Measurements from ENCODE around the gene LCE3E. TPM values are rescaled to one million over a fixed set of nuclear protein-coding genes. Genes with fewer than 3 reads are reported as not detected.

The LCE3E gene
- polyA plus RNA-seq, 3 donors, result not detected

GRCh38 chr1:152577168-152577567 lies 10.6 kb upstream of the LCE3E start:
- no peaks in the 10 kb centered on the region for H3K9me3 ChIP-seq (replicated peaks in 1 of 2; ENCODE audit: control insufficient read depth in 1 of 2, insufficient read depth in 1 of 2, low read length in 2 of 2)
- no peaks in the 10 kb centered on the region for H3K36me3 Mint-ChIP-seq
- no CpG with 5 or more reads among the region's 2 CpGs for WGBS (ENCODE audit: insufficient coverage)
- no peaks in the 10 kb centered on the region for H3K4me1 Mint-ChIP-seq
- H3K27me3 Mint-ChIP-seq (ENCODE audit: low read depth in 3 of 3), result peaks cover 4 to 11% (median 6%) of the 10 kb centered on the region in 3 donors
- no peak overlapping the region for H3K4me3 Mint-ChIP-seq
- H2AFZ ChIP-seq (ENCODE audit: insufficient read depth, low read depth, low read length, poor library complexity, severe bottlenecking), result no peak overlapping the region
- no peak overlapping the region for H3K4me3 ChIP-seq (replicated peaks in 1 of 3; ENCODE audit: low read depth in 2 of 3, low read length in 3 of 3)
- no peak for DNase-seq
- TF ChIP-seq CTCF (IDR thresholded peaks at IDR 0.05), result no peak
- no peaks in the 10 kb centered on the region for H3K36me3 ChIP-seq (replicated peaks in 1 of 2; ENCODE audit: control insufficient read depth in 1 of 2, insufficient read depth in 2 of 2, low read length in 2 of 2)
- no peaks in the 10 kb centered on the region for H4K20me1 ChIP-seq (ENCODE audit: insufficient read depth, low read length)
- no peak overlapping the region for H3K9ac ChIP-seq (ENCODE audit: insufficient read depth, low read length, poor library complexity, severe bottlenecking)
- H3K27me3 ChIP-seq (ENCODE audit: control insufficient read depth in 2 of 2, insufficient read depth in 2 of 2, low read length in 2 of 2), result no peaks in the 10 kb centered on the region
- H3K4me2 ChIP-seq (replicated peaks; ENCODE audit: extremely low read depth, low read length, poor library complexity, severe bottlenecking), result no peak overlapping the region
- intact Hi-C loops (cut with micrococcal nuclease), result loop anchor here in 1 of 2 donors (10.0 kb wide), 1 partner anchor 48 kb away; the partner anchor contains the start of gene LCE3A
- H3K27ac Mint-ChIP-seq, result no peak overlapping the region
- no peak overlapping the region for H3K27ac ChIP-seq (ENCODE audit: low read depth in 1 of 2, low read length in 2 of 2)
- no peaks in the 10 kb centered on the region for H3K4me1 ChIP-seq (ENCODE audit: control insufficient read depth in 1 of 2, insufficient read depth in 2 of 2, low read length in 2 of 2)
- peaks cover 0 to 7% (median under 1%) of the 10 kb centered on the region in 7 donors for H3K9me3 Mint-ChIP-seq
- no peaks in the 10 kb centered on the region for H3K79me2 ChIP-seq (ENCODE audit: insufficient read depth, low read length)

GRCh38 chr1:152565535-152566215 lies 905 bp downstream of the LCE3E start:
- H3K4me1 Mint-ChIP-seq, result no peaks in the 10 kb centered on the region
- peak overlapping the region in 1 of 7 donors; percentile 19 for H3K27ac Mint-ChIP-seq
- Histone ChIP-seq H3K27me3 (ENCODE audit: control insufficient read depth in 2 of 2, insufficient read depth in 2 of 2, low read length in 2 of 2) (no peaks in the 10 kb centered on the region), H3K79me2 (ENCODE audit: insufficient read depth, low read length) (no peaks in the 10 kb centered on the region), H3K9ac (ENCODE audit: insufficient read depth, low read length, poor library complexity, severe bottlenecking) (no peak overlapping the region), H3K9me3 (replicated peaks in 1 of 2; ENCODE audit: control insufficient read depth in 1 of 2, insufficient read depth in 1 of 2, low read length in 2 of 2) (no peaks in the 10 kb centered on the region), H3K4me1 (ENCODE audit: control insufficient read depth in 1 of 2, insufficient read depth in 2 of 2, low read length in 2 of 2) (no peaks in the 10 kb centered on the region), H2AFZ (ENCODE audit: insufficient read depth, low read depth, low read length, poor library complexity, severe bottlenecking) (no peak overlapping the region), H3K27ac (ENCODE audit: low read depth in 1 of 2, low read length in 2 of 2) (no peak overlapping the region), H4K20me1 (ENCODE audit: insufficient read depth, low read length) (no peaks in the 10 kb centered on the region), H3K4me2 (replicated peaks; ENCODE audit: extremely low read depth, low read length, poor library complexity, severe bottlenecking) (no peak overlapping the region), H3K4me3 (replicated peaks in 1 of 3; ENCODE audit: low read depth in 2 of 3, low read length in 3 of 3) (no peak overlapping the region), H3K36me3 (replicated peaks in 1 of 2; ENCODE audit: control insufficient read depth in 1 of 2, insufficient read depth in 2 of 2, low read length in 2 of 2) (no peaks in the 10 kb centered on the region)
- TF ChIP-seq CTCF (IDR thresholded peaks at IDR 0.05), result no peak
- peaks cover 5 to 14% (median 11%) of the 10 kb centered on the region in 7 donors for H3K9me3 Mint-ChIP-seq
- intact Hi-C loops (cut with micrococcal nuclease), result no loop called here
- WGBS (ENCODE audit: insufficient coverage), result 65% methylated on average over 3 of the region's 14 CpGs
- H3K4me3 Mint-ChIP-seq, result no peak overlapping the region
- DNase-seq, result no peak
- no peaks in the 10 kb centered on the region for H3K36me3 Mint-ChIP-seq
- H3K27me3 Mint-ChIP-seq (ENCODE audit: low read depth in 3 of 3), result peaks cover 0 to 5% (median 2%) of the 10 kb centered on the region in 3 donors
